Activated gamma-delta T cell treated with Interleukin-2 at 50 U/mL for 16 hours (primary cell): Measurements from ENCODE around the gene MYCBPAP.
A peak's percentile ranks its signal among the peaks of the same experiment; 100 is the strongest.

Source experiments
- DNase-seq: peaks from one replicate; pipeline ENCODE4 v3.0.0-alpha.2; 2020

MYCBPAP gene

DNA sequence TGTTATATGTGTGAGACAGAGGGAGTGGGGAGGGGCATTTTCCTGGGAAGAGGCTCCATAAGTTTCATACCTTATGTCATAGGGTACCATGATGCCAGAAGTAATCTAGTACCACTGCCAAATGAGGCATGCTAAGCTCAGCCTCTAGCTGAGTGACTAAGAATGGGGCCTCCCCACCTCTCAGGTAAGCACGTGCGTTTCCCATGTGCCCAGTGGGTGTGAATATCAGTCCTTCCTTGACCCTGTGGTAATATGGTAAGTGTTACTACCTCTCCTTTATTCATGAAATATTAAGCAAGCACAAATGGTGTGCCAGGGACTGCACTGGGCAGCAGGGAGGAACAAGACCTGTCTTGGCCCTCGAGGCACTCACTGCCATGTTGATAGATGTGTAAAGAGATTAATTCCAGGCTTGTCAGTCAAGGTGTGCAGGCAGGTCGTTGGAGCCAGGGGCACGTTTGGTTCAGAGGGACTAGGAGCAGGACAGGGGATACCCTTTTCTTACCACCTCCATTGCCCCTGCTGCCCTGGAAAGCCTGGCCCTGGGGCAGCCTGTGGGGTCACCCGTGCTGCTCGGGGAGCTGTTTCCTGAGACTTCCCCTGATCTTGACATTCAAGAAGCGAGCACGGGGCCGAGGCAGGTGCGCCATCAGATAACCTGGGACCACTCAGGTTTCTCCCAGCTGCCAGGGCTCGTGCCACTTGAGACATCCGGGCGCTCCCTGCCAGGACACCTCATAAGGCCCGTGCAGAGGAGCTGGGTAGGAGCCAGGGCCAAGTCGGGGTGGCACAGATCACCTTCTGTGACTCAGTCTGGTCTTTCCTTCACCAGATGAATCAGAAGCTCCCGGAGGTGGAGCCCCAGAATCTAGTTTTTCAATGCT is 20.8 kb upstream of the MYCBPAP start:
- DNase-seq = no peak

DNA sequence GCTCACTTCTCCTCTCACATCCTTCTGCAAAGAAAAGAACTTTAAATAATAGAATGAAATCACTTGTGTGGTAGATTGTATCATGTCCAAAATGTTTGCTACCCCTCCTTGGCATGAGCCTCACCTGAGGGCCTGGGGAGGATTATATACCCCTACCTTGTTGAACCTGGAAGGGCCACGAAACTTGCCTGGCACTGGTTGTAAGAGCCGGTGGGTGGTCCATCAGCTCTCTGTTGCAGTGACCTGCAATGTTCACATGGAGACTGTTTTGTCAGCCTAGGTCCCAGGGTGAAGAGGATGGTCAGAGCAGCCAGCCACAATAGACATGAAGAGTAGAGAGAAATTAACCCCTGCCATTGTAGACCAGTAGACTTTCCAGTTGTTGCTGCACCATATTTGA is 19.4 kb upstream of the MYCBPAP start:
- no peak for DNase-seq

DNA sequence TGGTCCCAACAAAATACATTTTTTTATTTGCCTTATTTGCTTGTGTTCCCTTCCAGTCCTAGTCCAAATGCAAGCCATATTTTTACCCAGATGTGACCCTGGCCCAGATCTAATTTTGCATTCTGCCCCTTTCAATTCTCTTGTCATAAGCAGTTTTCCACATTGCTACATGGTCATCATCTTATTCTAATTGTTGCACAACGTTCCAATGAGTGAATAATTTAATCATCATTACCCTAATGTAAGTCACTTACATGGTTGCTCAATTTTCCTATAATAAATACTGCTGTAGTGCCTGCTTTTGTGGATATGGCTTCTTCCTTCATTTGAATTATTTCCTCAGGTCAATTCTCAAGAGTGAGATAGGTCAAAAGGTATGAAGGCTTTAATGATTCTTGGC is 16.7 kb upstream of the MYCBPAP start:
- DNase-seq = no peak

DNA sequence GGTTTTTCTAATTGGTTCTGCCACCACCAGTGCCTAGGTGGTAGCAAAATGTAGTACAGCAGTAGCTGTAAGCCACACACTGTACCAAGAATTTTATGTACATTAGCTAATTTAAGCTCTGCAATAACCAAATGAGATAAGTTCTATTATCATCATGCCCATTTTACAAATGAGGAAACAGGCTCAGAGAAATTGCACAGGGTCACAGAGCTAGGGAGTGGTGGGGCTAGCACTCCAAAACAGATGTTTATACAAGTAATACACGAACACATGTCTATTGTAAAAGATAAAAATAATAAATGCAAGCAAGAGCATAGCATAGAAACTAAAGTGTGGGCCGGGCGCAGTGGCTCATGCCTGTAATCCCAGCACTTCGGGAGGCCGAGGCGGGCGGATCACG is 16.0 kb upstream of the MYCBPAP start:
- no peak for DNase-seq

DNA sequence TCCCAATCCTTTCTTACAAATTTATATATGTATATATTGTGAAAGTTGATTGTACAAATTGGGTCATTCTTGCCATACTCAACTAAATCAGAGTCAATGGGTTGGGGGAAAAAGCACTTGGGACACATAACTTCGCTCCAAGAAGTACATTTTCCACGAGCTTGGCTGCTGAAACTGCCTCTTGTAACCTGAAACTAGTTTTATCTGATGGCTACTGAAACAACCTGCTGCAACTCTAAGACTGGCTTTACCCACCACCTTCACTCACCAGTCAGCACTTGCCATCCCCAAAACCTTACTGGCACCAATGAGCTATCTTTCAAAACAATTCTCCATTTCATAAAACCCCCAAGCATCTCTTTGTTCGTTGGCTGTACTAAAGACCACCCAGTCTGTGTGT is 14.5 kb upstream of the MYCBPAP start:
- DNase-seq = no peak

DNA sequence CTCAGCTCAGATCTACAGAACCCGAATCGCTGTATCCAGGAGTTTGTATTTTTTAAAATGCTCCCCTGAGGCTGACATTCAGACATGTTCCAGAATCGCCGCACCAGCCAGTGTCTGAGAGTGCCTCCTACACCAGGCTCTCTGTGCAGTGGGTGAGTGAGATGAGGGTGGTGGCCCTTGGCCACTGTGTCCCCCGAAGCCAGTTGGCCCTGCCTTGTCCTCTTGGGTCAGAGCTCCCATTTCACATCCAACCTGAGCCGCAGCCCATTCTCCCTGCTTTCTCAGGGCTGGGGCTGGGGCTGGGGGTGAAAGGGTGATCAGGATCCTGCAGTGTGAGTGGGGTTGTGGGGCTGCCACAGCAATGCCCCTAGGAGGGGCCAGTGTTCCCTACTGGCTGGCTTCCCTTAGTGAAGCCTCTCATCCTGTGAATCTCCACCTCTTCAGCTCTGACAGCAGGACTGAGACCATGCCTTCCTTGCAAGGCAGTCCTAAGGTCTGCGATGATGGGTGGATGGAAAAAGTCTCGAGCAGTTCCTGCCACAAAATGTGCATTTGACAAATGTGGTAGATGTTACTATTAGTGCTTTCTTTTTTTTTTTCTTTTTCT is 12.9 kb upstream of the MYCBPAP start:
- no peak for DNase-seq

DNA sequence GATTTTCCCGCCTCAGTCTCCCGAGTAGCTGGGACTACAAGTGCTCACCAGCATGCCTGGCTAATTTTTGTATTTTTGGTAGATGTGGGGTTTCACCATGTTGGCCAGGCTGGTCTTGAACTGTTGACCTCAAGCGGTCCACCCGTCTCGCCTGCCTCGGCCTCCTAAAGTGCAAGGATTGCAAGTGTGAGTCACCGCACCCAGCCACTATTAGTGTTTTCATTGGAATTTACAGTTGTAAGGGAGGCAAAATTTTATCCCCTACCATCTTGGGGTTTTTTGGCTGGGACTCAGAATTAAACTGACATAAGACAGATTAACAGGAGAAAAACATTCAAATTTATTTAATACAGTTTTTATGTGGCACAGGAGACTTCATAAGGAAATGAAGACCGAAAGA is 12.3 kb upstream of the MYCBPAP start:
- no peak for DNase-seq

DNA sequence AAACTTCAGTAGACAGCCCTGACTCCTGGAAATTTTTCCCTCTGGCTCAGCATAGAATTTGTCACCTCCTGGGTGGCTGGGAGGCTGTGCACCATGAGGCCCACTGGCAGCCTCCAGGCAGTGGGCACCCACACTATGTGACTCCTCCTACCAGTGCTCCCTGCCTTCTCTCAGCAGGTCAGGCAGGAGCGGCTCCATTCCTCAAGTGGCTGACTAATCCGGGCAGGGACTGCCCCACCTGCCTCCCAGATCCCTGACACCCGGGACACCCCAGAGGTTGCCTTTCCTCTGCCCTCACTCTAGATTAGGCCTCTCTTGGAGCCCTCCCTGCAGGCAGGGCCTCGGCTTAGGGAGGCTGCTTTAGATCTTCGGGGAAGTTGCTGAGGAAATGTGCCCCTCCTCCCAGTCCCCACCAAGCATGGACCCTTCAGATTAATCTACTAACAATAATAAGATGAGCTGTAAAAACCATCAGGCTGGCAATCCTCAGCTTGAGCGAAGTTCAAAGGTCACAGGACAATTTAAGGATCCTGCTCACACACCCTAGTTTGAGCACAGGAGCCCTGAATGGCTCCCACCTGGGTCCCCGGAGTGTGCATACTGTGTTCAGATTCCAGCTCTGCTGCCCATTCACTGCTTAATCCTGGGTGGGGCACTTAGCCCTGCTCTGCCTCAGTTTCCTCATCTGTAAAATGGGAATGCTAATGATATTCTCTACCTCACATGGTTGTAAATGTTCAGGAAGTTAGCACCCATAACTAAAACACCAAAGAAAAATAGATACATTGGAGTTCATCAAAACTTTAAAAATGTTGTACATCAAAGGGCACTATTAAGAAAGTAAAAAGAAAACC is 10.0 kb upstream of the MYCBPAP start:
- DNase-seq = no peak

DNA sequence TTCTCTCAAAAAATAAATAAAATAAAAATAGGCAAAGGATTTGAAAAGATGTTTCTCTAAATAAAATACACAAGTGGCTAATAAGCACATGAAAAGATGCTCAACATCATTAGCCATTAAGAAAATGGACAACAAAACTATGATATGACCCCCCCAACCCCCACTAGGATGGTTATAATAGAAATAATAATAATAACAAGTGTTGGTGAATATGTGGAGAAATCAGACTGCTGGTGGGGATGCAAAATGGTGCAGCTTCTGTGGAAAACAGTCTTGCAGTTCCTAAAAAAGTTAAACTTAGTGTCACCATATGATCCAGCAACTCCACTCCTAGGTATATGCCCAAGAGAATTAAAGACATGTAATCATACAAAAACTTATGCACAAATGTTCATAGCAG is 9.0 kb upstream of the MYCBPAP start:
- no peak for DNase-seq

DNA sequence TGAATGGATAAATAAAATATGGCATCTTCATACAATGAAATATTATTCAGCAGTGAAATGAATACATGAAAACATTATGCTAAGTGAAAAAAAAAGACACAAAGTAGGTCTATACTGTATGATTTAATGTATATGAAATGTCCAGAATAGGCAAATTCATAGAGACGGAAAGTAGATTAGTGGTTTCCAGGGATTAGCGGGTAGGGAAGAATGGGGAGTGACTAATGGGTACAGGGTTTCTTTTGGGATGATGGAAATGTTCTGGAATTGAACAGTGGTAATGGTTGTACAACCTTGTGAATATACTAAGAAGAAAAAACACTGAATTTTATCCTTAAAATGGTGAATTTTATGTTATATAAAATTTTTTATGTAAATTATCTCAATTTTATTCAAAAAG is 8.5 kb upstream of the MYCBPAP start:
- no peak for DNase-seq

DNA sequence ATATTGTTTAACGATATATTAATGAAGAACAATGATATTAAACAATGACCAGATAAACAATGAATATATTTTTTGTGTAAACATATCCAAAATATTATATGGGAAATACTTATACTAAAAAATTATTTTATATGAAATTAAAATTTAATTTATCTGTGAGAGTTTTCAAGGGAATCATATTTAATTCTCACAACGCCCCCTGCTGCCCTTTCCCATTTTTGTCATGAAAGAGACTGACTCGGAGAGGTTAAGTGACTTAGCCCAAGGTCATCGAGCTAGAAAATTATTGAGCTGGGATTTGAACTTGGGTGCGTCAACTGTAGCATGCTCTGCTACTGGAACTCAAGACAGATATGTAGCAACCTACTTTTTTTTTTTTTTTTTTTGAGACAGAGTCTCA is 7.2 kb upstream of the MYCBPAP start:
- DNase-seq = peak; percentile 22

DNA sequence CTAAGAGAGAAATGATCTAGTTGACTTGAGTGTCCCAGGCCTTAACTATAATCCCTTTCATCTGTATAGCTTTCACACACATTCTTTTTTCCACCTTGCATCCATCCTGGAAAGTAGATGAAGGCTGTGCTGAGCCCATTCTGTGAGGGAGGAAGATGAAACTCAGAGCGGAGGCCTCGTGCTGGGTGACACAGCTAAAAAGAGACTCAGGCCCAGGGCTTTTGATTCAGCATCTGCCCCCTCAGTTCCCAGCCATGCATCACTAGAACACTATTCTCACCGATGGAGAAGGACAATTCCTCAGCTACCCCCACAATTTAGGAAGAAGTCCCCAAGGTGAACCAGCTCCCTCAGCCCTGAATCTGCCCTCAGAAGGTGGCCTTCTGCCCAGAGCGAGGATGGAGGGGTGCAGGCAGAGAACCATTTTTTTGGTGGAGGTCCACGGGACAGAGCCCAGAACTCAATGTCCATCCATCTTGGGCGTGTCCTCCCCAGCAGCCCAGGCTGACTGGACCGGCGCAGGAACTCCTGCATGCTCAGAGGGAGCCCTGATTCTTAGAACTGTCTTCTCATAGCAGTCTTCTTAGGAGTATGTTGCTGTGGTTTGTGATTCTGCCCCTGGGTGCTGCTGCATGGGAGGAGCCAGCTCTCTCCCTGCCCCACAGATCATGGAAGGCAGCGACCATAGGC is 5.8 kb upstream of the MYCBPAP start:
- DNase-seq = no peak

DNA sequence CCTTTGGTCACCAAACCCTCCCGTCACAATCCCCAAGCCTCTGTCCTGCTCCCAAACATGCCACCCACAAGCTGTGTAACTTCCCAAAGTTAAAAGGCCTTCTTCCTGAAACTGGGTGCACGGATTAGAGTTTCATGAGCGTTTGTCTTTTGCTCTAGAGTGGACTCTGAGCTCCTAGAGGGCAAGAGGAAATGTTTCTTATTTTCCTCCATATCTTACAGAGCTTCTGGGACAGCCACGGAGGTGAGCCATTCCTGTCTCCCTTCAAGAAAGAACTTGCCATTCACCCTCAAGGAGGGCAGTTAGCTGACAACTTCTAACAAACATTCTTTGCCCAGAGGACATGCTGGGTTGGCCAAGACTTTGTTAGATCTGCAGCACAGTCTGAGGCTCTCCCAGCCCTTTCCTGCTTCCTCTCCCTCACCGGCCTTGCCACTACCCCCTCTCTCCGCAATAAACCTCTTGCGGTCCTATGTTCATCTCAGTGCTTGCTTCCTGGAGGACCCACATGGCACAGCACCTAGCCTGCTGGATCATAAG is 2.6 kb upstream of the MYCBPAP start:
- DNase-seq = no peak

DNA sequence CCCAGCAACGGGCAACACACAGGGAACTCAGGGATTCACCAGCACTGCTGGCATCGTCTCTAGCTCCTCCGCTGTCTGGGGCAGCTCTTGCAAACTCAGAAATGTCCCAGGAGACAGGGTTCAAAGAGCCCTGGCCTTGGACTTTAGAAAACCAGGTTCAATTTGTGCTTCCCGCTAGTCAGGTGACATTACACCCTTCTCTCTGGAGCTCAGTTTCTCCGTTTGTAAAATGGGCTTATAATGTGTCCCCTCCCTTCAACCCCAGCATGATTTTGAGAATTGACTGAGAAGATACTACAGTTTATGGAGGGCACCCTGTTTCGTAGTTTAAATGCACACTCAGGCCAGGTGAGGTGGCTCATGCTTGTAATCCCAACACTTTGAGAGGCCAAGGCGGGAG is 1.9 kb upstream of the MYCBPAP start:
- DNase-seq = no peak

DNA sequence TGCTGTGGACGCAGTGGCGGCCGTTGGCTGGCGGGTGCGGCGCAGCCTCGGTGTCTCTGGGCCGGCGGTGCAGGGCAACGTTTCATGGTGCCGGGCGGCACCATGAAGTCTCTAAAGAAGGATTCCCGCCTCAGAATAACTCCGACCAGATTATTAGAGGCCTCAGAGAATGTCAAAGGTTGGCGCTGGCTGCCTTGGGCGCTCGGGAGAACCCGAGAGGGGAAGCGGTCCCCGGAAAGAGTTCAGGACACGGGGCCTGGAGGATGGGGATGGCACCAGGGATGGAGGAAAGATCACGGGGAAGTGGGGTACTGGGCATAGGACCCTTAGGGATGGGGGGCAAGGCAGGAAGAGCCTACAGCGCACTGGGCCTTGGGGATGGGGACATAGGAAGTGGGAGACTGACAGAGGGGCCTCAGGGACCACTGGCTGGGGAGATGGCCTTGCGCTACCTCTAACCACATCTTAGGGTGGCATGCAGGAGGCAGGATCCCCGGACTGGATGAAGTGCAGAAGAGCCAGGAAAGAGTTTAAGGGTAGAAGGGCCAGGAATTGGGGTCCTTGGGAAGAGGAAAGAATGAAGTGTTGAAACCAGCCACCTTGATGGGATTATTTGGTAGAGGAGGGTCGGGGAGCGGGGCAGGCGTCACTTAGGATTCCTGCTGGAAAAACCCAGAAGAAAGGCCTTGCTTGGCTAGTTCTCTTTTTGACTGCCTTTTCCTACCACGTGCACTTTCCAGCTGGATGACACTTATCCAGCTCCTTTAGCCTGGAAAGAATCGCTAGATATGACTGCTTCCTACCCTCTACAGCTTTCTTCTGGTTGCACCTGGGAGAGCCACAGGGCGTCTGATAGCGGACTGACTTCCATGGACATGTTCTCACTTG is 578 bp downstream of the MYCBPAP start:
- DNase-seq = no peak

DNA sequence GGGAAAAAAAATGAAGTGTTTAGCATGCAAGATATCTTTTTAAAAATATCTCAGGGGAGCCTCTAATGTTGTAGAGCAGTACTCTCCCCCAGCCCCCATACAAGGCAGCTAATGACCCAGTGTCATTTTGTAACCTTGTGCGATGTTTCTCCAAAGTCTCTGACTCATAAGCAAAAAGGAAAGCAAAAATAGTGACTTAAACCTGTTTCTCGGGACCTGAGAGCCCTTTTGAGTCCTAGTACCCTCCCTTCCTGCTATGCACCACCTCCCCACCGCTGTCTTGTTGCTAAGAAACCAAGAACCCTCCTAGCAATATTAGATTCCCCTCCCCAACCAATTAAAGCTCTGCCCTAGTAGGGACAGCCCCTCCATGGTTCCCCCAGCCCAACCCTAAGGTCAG is 2.8 kb downstream of the MYCBPAP start:
- no peak for DNase-seq

DNA sequence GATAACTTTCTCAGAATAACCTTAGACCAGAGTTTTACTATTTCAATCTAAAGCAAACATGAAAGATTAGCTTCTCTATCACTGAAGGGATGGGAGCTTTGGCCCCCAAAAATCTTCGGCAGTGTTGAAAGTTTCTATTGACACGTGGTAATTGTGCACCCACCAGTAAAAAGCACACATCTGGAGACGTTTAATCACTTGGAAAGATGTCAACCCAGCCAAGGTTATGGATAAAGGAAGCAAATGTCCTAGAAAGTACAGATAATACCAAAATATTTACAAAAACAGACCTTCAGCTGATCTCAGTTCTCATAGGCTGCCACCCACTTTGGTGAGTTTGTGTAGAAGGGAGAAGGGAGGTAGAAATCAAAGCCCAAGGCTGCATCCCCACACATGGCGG is 5.3 kb downstream of the MYCBPAP start:
- no peak for DNase-seq

DNA sequence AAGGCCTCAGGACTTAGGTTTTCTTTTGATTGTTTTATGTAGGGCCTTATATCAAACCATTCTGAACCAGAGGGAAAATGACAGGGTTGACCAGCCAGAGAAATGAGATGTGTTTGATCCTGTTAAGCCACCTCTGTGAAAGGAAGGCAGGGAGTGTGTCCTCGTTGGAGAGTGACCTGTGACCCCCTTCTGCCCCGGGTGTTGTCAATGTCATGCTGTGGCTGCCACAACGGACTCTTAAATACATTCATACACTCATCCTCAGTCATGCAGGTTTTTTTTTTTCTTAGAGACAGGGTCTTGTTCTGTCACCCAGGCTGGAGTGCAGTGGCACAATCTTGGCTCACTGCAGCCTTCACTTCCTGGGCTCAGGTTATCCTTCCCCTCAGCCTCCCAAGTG is 6.1 kb downstream of the MYCBPAP start:
- no peak for DNase-seq

DNA sequence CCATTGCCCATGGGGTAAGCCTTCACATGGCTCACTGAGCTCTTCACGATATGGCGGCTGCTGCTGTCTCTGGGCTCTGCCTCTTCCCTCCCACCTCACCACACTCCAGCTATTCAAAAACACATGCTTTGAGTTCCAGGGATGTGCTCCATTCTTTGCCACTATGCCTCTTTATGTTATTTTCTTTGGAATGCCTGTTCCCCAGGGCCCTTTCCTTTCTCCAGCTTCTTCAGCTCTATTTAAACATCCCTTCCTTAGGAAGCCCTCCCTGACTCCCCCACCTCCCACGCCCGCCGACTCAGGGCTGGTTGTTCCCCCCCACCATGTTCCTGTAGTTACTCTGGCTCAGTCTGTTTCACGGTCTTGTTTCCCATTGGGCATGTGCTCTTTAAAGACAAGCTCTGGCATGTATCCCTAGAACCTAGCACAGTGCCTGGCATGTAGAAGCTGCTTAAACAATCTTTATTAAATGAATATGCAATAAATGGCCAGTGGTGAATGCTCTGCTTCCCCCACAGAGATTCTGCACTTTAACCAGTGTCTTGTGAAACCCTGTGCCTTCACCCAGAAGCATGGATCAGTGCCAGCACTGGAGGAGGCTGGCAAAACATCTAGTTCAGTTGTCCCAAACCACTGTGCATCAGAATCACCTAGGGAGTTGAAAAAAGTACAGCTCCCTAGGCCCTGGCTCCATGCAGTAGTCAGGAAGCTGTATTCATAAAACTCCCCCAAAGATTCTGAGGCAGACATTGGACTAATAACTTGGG is 6.9 kb downstream of the MYCBPAP start:
- no peak for DNase-seq

DNA sequence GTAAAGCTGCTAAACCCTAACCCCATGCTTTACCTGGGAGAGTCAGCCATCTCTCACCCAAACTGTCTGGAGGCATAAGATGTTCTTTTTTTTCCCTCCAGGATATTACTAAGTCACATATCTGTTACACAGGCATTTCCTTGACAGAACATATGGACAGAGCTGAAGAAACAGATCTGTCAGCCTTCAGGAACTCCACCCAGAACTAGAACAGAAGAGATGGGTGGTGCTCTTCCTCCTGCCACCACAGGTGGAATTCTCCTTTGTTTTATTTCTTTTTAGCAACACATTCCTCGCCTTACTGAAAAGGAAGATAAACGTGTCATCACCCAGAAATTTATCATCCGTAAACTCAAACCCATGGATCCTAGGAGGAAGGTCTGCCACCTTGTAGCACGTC is 8.8 kb downstream of the MYCBPAP start:
- DNase-seq = no peak
